Lower leg skin (tissue), 4 donors: Measurements from ENCODE around the gene CEP290. TPM values are rescaled to one million over a fixed set of nuclear protein-coding genes. Genes with fewer than 3 reads are reported as not detected.
A peak's percentile ranks its signal among the peaks of the same experiment; 100 is the strongest.

ENCODE experiments used
- DNase-seq, 2 donors: peaks; one replicate each; pipeline ENCODE4 v3.0.0-alpha.2; 2019; ENCODE audit warnings: low spot score in 2 of 2
- H3K4me3 ChIP-seq: fragments of 200-600 bp; sonication (generic); 2 replicates; pipeline ENCODE4 v1.5.1; 2017; ENCODE audit warnings: mild to moderate bottlenecking, low read depth; ENCODE audit not compliant: poor library complexity, severe bottlenecking
- POLR2A ChIP-seq, 2 donors: fragments of 450-650 bp; IDR thresholded peaks; one replicate each; pipeline ENCODE4 v1.6.1; 2016 to 2017; ENCODE audit warnings: antibody characterized with exemption in 2 of 2, mild to moderate bottlenecking in 1 of 2, moderate library complexity in 1 of 2
- WGBS, 2 donors: methylation state at CpG; one replicate each; pipeline ENCODE4 v1.1.5; 2018; 5-methylcytosine and 5-hydroxymethylcytosine counted together
- intact Hi-C: fragments of 100-400 bp; cut with DNase I; formaldehyde crosslinking; loops from one replicate; pipeline ENCODE4 v1.15.0; 2023; ENCODE audit warnings: low total_unique reads
- total RNA-seq, 4 donors: library from RNA; depleted of rRNA; stranded (reverse); fragments of >200 nt; gene quantifications; one replicate each; pipeline ENCODE4 v1.1.0, GENCODE V29; 2016
- TF ChIP-seq, protein P1 (sequence below), 3 donors: fragments of 450-650 bp; IDR thresholded peaks; one replicate each; pipeline ENCODE4 v1.5.1; 2016; ENCODE audit warnings: antibody characterized with exemption in 3 of 3, mild to moderate bottlenecking in 3 of 3, moderate library complexity in 2 of 3

Gene CEP290
- total RNA-seq, 4 donors from 2014 or later, result 3.0 to 5.8 (median 3.7) TPM

DNA sequence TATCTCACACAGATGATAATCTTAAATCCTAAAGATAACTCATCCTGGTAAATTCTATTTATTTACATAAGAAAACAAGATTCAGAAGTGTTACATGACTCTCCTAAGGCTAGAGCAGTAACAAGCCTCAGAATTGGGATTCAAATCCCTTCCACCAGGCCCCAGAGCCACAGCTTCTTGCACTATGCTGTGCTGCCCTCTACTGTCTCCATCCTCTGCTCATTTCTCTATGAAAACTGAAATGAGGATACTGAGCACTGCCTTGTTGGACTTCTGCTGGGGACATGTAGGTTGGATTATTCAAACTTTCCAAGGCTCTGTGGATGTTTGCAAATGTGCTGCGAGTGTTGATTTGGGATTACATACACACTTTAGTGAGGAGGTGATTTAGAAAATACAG is 89.2 kb downstream of the CEP290 start:
- intact Hi-C loops, result no loop called here
- DNase-seq, result no peak
- H3K4me3 ChIP-seq, result no peak overlapping the region
- TF ChIP-seq POLR2A (IDR thresholded peaks at IDR 0.05), result no peak
- TF ChIP-seq, protein P1, sequence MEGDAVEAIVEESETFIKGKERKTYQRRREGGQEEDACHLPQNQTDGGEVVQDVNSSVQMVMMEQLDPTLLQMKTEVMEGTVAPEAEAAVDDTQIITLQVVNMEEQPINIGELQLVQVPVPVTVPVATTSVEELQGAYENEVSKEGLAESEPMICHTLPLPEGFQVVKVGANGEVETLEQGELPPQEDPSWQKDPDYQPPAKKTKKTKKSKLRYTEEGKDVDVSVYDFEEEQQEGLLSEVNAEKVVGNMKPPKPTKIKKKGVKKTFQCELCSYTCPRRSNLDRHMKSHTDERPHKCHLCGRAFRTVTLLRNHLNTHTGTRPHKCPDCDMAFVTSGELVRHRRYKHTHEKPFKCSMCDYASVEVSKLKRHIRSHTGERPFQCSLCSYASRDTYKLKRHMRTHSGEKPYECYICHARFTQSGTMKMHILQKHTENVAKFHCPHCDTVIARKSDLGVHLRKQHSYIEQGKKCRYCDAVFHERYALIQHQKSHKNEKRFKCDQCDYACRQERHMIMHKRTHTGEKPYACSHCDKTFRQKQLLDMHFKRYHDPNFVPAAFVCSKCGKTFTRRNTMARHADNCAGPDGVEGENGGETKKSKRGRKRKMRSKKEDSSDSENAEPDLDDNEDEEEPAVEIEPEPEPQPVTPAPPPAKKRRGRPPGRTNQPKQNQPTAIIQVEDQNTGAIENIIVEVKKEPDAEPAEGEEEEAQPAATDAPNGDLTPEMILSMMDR (IDR thresholded peaks at IDR 0.05), result no peak
- 81 to 90% methylated on average over 1 of the region's 1 CpG for WGBS, 2 donors

DNA sequence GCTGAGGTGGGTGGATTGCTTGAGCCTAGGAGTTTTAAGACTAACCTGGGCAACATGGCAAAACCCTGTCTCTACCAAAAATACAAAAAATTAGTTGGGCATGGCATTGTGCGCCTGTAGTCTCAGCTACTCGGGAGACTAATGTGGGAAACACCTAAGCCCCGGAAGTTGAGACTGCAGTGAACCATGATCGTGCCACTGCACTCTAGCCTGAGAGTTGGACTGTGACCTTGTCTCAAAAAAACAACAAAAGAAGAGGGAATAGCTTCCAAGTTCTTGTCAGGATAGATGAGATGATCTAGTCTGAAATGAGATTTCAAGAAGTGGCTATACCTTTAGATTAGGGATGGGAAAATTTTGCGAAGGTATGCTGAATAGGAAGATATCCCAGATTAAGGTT is 97.9 kb downstream of the CEP290 start:
- intact Hi-C loops, result no loop called here
- H3K4me3 ChIP-seq, result no peak overlapping the region
- no peak for DNase-seq
- TF ChIP-seq POLR2A (IDR thresholded peaks at IDR 0.05), result no peak
- TF ChIP-seq, protein P1 (IDR thresholded peaks at IDR 0.05), result no peak
- 94 to 97% methylated on average over 5 of the region's 5 CpGs for whole genome bisulfite sequencing, 2 donors

DNA sequence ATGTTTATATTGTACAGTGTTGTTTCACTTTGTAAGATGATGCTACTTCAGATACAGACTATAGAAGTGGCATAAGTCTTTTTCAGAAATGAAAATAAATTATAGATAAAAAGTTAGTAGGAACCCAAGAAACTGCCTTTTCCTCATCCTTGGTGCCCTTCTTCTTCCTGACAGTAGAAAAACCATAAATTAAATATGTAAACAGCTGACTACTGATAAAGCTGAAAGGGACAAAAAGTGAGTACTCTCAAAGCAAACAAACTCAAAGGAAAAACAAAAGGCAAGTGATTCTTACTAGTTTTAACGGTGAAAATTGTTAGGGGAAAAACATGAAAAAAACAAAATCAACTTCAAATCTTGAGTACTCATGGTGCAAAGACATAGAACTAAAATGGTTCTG is 104.1 kb downstream of the CEP290 start:
- 90 to 94% methylated on average over 1 of the region's 1 CpG for WGBS, 2 donors
- H3K4me3 ChIP-seq, result no peak overlapping the region
- TF ChIP-seq, protein P1 (IDR thresholded peaks at IDR 0.05), result no peak
- TF ChIP-seq POLR2A (IDR thresholded peaks at IDR 0.05), result no peak
- no peak for DNase-seq
- intact Hi-C loops, result no loop called here

DNA sequence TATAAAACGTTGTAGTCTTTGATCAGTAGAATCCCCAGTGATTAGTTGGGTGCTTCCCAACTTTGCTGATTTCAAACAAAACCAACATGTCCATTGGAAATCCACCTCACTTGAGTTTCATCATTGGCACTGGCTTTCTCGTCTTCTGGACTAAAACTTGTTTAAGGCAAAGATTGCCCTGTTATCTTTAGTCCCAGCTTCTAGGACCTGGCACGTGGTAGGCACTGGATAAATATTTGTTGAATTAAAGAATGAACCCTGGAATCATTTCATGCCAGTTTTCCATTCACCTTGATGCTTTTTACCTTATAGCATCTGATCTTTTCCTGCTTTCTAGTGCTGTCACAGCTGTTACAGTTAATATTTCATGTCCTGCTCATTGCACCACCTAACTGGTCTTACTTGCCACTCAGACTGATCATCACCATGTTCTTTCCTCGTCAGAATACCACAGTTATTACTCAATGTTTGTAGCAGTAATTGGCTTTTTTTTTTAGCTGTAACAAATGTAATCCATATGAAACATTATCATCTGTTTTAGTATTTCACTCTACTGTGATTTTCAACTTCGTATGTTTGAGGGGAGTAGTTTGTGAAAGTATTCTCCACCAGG is 105.4 kb downstream of the CEP290 start:
- intact Hi-C loops, result no loop called here
- TF ChIP-seq POLR2A (IDR thresholded peaks at IDR 0.05), result no peak
- TF ChIP-seq, protein P1 (IDR thresholded peaks at IDR 0.05), result no peak
- H3K4me3 ChIP-seq, result no peak overlapping the region
- WGBS, 2 donors, result 27 to 30% methylated on average over 5 of the region's 5 CpGs
- no peak for DNase-seq

DNA sequence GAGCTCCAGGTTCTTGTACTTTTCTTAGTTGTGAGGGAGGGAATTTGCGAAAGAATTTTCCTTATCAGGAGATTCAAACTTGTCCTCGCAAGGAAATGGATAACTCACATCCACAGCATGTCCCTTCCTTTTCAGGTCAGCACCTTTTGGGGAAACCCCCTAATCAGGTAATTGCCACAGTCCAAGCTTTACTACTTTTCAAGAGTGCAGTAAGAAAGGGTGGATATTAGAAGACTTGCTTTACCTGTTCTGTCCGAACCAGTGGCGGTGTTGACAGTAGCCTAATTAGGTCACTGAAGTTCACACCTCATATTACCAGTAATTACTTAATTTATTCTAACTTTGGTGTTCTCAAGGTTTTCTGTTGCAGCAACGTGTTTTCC is 106.0 kb downstream of the CEP290 start:
- H3K4me3 ChIP-seq, result peak overlapping the region; percentile 84
- 1 to 3% methylated on average over 5 of the region's 5 CpGs for WGBS, 2 donors
- TF ChIP-seq POLR2A (IDR thresholded peaks at IDR 0.05), result no peak
- TF ChIP-seq, protein P1 (IDR thresholded peaks at IDR 0.05), result no peak
- intact Hi-C loops, result no loop called here
- DNase-seq, result peak in 1 of 2 donors; percentile 18
